MCF 10A (cell line): ENCODE measurements around the gene GFI1B. TPM values are rescaled to one million over a fixed set of nuclear protein-coding genes. Genes with fewer than 3 reads are reported as not detected.

Experiments used
- BruUV-seq: library from RNA; stranded (reverse); fragments of 400-500 nt; replicated peaks from 2 replicates; lab custom pipeline; 2021; lab: Mats Ljungman, UMichigan
- CTCF ChIA-PET: fragments of 300-600 bp; sonication (Branson Sonifier 250); formaldehyde crosslinking; extraction: SDS; loops from one replicate; lab custom pipeline; 2021; ENCODE audit warnings: antibody characterized with exemption, inconsistent platforms; lab: Yijun Ruan, JAX
- POLR2A ChIA-PET: fragments of 300-600, 350-650 bp; sonication (Branson Sonifier 250); formaldehyde crosslinking; extraction: SDS; loops from one replicate; lab custom pipeline; 2020; ENCODE audit warnings: antibody characterized with exemption, inconsistent platforms; lab: Yijun Ruan, JAX
- DNase-seq: peaks from one replicate; pipeline ENCODE4 v3.0.0-alpha.2; 2018; ENCODE audit not compliant: unreplicated experiment
- H3K27ac Mint-ChIP-seq: one replicate; pipeline ENCODE4 v1.8.0; 2022; ENCODE audit warnings: mild to moderate bottlenecking, low read depth, mixed read lengths; ENCODE audit not compliant: unreplicated experiment
- H3K27me3 Mint-ChIP-seq: one replicate; pipeline ENCODE4 v1.8.0; 2022; ENCODE audit warnings: mixed read lengths; ENCODE audit not compliant: insufficient read depth, unreplicated experiment
- H3K36me3 Mint-ChIP-seq: one replicate; pipeline ENCODE4 v1.8.0; 2022; ENCODE audit warnings: mild to moderate bottlenecking, moderate library complexity, mixed read lengths; ENCODE audit not compliant: insufficient read depth, unreplicated experiment
- H3K4me1 Mint-ChIP-seq: one replicate; pipeline ENCODE4 v1.8.0; 2022; ENCODE audit warnings: mixed read lengths; ENCODE audit not compliant: insufficient read depth, unreplicated experiment
- H3K4me3 Mint-ChIP-seq: one replicate; pipeline ENCODE4 v1.8.0; 2022; ENCODE audit warnings: mild to moderate bottlenecking, moderate library complexity, mixed read lengths; ENCODE audit not compliant: unreplicated experiment
- H3K9me3 Mint-ChIP-seq: one replicate; pipeline ENCODE4 v1.8.0; 2022; ENCODE audit warnings: mixed read lengths; ENCODE audit not compliant: unreplicated experiment
- CTCF ChIP-seq: fragments of 200-600 bp; IDR thresholded peaks from one replicate; pipeline ENCODE4 v1.8.0; 2022; ENCODE audit warnings: antibody characterized with exemption, mild to moderate bottlenecking; ENCODE audit not compliant: unreplicated experiment
- intact Hi-C: fragments of 100-400 bp; cut with micrococcal nuclease; formaldehyde crosslinking; loops from 2 replicates; pipeline ENCODE4 v1.14.1; 2022
- total RNA-seq: library from RNA; stranded (reverse); gene quantifications from 2 replicates; pipeline ENCODE4 v1.2.3, GENCODE V29; 2022

GFI1B gene
- total RNA-seq, 1 experiment from 2014 or later: not detected

GRCh38 chr9:132973166-132973565 lies 5.3 kb upstream of the GFI1B start:
- Mint-ChIP-seq H3K27me3 (peaks cover 60% of the 10 kb centered on the region), H3K4me1 (peaks cover 5% of the 10 kb centered on the region), H3K36me3 (no peaks in the 10 kb centered on the region), H3K9me3 (no peaks in the 10 kb centered on the region), H3K4me3 (no peak overlapping the region), H3K27ac (no peak overlapping the region)
- no peak for TF ChIP-seq CTCF
- no peak for DNase-seq
- intact Hi-C loops: loop anchor here (2.0 to 5.0 kb wide), 3 partner anchors 72 to 561 kb away; partner anchors contain the start of gene CFAP77
- BruUV-seq: no TSS peak
- POLR2A ChIA-PET: no interaction called here
- CTCF ChIA-PET: interaction anchor here (0.6 to 2.2 kb wide), 6 partner anchors 9 to 305 kb away, joined by 3 to 9 read pairs (median 8); no protein-coding TSS in a partner anchor

GRCh38 chr9:132973713-132974112 lies 4.8 kb upstream of the GFI1B start:
- no peaks in the 10 kb centered on the region for H3K36me3 Mint-ChIP-seq
- ChIA-PET CTCF (interaction anchor here (0.6 to 2.2 kb wide), 6 partner anchors 8 to 88 kb away, joined by 3 to 9 read pairs (median 8); no protein-coding TSS in a partner anchor), POLR2A (no interaction called here)
- peaks cover 5% of the 10 kb centered on the region for H3K4me1 Mint-ChIP-seq
- peaks cover 66% of the 10 kb centered on the region for H3K27me3 Mint-ChIP-seq
- no TSS peak for BruUV-seq
- DNase-seq: peak; percentile 11
- H3K27ac Mint-ChIP-seq: no peak overlapping the region
- no peak overlapping the region for H3K4me3 Mint-ChIP-seq
- intact Hi-C loops: loop anchor here (2.0 to 5.0 kb wide), 3 partner anchors 73 to 561 kb away; partner anchors contain the start of gene CFAP77
- no peaks in the 10 kb centered on the region for H3K9me3 Mint-ChIP-seq
- no peak for TF ChIP-seq CTCF

GRCh38 chr9:132975961-132976360 lies 2.5 kb upstream of the GFI1B start:
- Mint-ChIP-seq H3K36me3 (no peaks in the 10 kb centered on the region), H3K27me3 (peaks cover 77% of the 10 kb centered on the region), H3K4me3 (no peak overlapping the region), H3K9me3 (no peaks in the 10 kb centered on the region), H3K4me1 (peaks cover 5% of the 10 kb centered on the region), H3K27ac (no peak overlapping the region)
- intact Hi-C loops: loop anchor here (5.0 kb wide), 1 partner anchor 171 kb away; no protein-coding TSS in a partner anchor
- ChIA-PET POLR2A (no interaction called here), CTCF (interaction anchor here (0.6 to 2.2 kb wide), 4 partner anchors 33 to 404 kb away, joined by 3 to 6 read pairs (median 6); no protein-coding TSS in a partner anchor)
- no peak for TF ChIP-seq CTCF
- no peak for DNase-seq
- no TSS peak for BruUV-seq

GRCh38 chr9:132976571-132976970 lies 1.9 kb upstream of the GFI1B start:
- H3K4me3 Mint-ChIP-seq: no peak overlapping the region
- ChIA-PET POLR2A (interaction anchor here (0.5 to 0.7 kb wide), 2 partner anchors 35 to 54 kb away, joined by 3 read pairs; no protein-coding TSS in a partner anchor), CTCF (interaction anchor here (0.6 to 2.2 kb wide), 3 partner anchors 9 to 34 kb away, joined by 3 to 6 read pairs (median 3); no protein-coding TSS in a partner anchor)
- H3K9me3 Mint-ChIP-seq: no peaks in the 10 kb centered on the region
- TF ChIP-seq CTCF: no peak
- no peak overlapping the region for H3K27ac Mint-ChIP-seq
- H3K27me3 Mint-ChIP-seq: peaks cover 72% of the 10 kb centered on the region
- H3K4me1 Mint-ChIP-seq: peaks cover 5% of the 10 kb centered on the region
- no peaks in the 10 kb centered on the region for H3K36me3 Mint-ChIP-seq
- intact Hi-C loops: loop anchor here (5.0 kb wide), 1 partner anchor 171 kb away; no protein-coding TSS in a partner anchor
- no peak for DNase-seq
- no TSS peak for BruUV-seq
